ENCODE results near the gene SPSB2. TPM values are rescaled to one million over a fixed set of nuclear protein-coding genes. Genes with fewer than 3 reads are reported as not detected.

The SPSB2 gene
- total RNA-seq, 2 donors from 2014 or later: 34.6 to 36.5 TPM

DNA sequence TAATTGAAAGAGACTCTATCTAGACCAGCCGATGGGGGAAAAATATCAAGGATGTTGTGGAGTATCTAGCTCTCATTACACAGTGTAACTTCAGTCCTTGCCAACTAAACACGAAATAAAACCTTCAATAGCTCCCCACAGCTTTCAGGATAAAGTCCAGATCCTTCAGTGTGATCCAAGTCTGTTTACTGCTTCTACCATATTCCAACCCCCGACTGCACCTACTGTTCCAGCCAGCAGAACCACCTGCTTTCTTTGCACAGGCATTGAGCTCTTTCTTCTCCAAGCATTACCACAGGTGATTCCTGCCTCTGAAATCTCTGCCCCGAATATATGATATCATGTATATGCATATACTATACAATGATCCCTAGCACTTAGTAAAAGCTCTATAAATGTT, 29.3 kb upstream of the SPSB2 start:
- no peak for DNase-seq
- H3K9me3 ChIP-seq (ENCODE audit: control insufficient read depth, low read length): no peaks in the 10 kb centered on the region
- H3K27ac ChIP-seq (ENCODE audit: low read depth, low read length): no peak overlapping the region
- TF ChIP-seq, protein P1, sequence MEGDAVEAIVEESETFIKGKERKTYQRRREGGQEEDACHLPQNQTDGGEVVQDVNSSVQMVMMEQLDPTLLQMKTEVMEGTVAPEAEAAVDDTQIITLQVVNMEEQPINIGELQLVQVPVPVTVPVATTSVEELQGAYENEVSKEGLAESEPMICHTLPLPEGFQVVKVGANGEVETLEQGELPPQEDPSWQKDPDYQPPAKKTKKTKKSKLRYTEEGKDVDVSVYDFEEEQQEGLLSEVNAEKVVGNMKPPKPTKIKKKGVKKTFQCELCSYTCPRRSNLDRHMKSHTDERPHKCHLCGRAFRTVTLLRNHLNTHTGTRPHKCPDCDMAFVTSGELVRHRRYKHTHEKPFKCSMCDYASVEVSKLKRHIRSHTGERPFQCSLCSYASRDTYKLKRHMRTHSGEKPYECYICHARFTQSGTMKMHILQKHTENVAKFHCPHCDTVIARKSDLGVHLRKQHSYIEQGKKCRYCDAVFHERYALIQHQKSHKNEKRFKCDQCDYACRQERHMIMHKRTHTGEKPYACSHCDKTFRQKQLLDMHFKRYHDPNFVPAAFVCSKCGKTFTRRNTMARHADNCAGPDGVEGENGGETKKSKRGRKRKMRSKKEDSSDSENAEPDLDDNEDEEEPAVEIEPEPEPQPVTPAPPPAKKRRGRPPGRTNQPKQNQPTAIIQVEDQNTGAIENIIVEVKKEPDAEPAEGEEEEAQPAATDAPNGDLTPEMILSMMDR (conservative IDR thresholded peaks at IDR 0.05): no peak
- 92 to 100% methylated on average over 1 to 3 of the region's 4 CpGs for WGBS, 2 experiments (ENCODE audit: insufficient coverage in 1 of 2, insufficient read length in 1 of 2)
- Mint-ChIP-seq H3K27me3 (ENCODE audit: insufficient read depth) (peaks cover 2% of the 10 kb centered on the region), H3K9me3 (no peaks in the 10 kb centered on the region), H3K4me1 (peaks cover 13% of the 10 kb centered on the region), H3K36me3 (ENCODE audit: low read depth) (no peaks in the 10 kb centered on the region), H3K4me3 (no peak overlapping the region), H3K27ac (no peak overlapping the region)
- no peaks in the 10 kb centered on the region for H3K27me3 ChIP-seq (ENCODE audit: control insufficient read depth, insufficient read depth, low read length, poor library complexity, severe bottlenecking)
- H3K36me3 ChIP-seq (ENCODE audit: control insufficient read depth, insufficient read depth, low read length): no peaks in the 10 kb centered on the region
- H3K4me3 ChIP-seq (ENCODE audit: low read length): no peak overlapping the region
- H3K4me1 ChIP-seq (ENCODE audit: control insufficient read depth, insufficient read depth, low read length): peaks cover 7% of the 10 kb centered on the region
- no peak overlapping the region for H3K9ac ChIP-seq (ENCODE audit: extremely low read depth, low read length, poor library complexity, severe bottlenecking)

GRCh38 chr12:6899837-6900519, 26.9 kb upstream of the SPSB2 start:
- 86% methylated on average over 7 to 10 of the region's 10 CpGs for WGBS, 2 experiments (ENCODE audit: insufficient coverage in 1 of 2, insufficient read length in 1 of 2)
- Mint-ChIP-seq H3K9me3 (no peaks in the 10 kb centered on the region), H3K27ac (no peak overlapping the region), H3K36me3 (ENCODE audit: low read depth) (no peaks in the 10 kb centered on the region), H3K4me3 (no peak overlapping the region), H3K4me1 (peaks cover 13% of the 10 kb centered on the region), H3K27me3 (ENCODE audit: insufficient read depth) (peaks cover 4% of the 10 kb centered on the region)
- Histone ChIP-seq H3K36me3 (ENCODE audit: control insufficient read depth, insufficient read depth, low read length) (no peaks in the 10 kb centered on the region), H3K27me3 (ENCODE audit: control insufficient read depth, insufficient read depth, low read length, poor library complexity, severe bottlenecking) (no peaks in the 10 kb centered on the region), H3K9ac (ENCODE audit: extremely low read depth, low read length, poor library complexity, severe bottlenecking) (no peak overlapping the region), H3K27ac (ENCODE audit: low read depth, low read length) (no peak overlapping the region), H3K4me3 (ENCODE audit: low read length) (no peak overlapping the region), H3K9me3 (ENCODE audit: control insufficient read depth, low read length) (no peaks in the 10 kb centered on the region), H3K4me1 (ENCODE audit: control insufficient read depth, insufficient read depth, low read length) (peaks cover 7% of the 10 kb centered on the region)
- DNase-seq: no peak
- TF ChIP-seq, protein P1 (conservative IDR thresholded peaks at IDR 0.05): no peak

DNA sequence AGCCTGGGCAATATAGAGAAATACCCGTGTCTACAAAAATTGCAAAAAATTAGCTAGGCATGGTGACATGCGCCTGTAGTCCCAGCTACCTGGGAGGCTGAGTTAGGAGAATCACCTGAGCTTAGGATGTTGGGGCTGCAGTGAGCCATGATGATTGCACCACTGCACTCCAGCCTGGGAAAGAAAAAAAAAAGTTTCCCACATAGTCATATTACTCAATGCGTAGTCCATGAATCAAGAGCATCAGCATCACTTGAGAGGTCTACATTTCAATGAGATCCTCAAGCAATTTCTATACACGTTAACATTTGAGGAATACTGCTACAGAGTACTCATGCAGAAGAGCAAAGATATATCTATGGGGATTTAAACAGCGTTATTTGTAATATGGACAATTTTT, 26.3 kb upstream of the SPSB2 start:
- Histone ChIP-seq H3K9ac (ENCODE audit: extremely low read depth, low read length, poor library complexity, severe bottlenecking) (no peak overlapping the region), H3K4me3 (ENCODE audit: low read length) (no peak overlapping the region), H3K27me3 (ENCODE audit: control insufficient read depth, insufficient read depth, low read length, poor library complexity, severe bottlenecking) (no peaks in the 10 kb centered on the region), H3K9me3 (ENCODE audit: control insufficient read depth, low read length) (no peaks in the 10 kb centered on the region), H3K36me3 (ENCODE audit: control insufficient read depth, insufficient read depth, low read length) (no peaks in the 10 kb centered on the region), H3K27ac (ENCODE audit: low read depth, low read length) (no peak overlapping the region), H3K4me1 (ENCODE audit: control insufficient read depth, insufficient read depth, low read length) (peaks cover 6% of the 10 kb centered on the region)
- TF ChIP-seq, protein P1 (conservative IDR thresholded peaks at IDR 0.05): no peak
- WGBS, 2 experiments (ENCODE audit: insufficient coverage in 1 of 2, insufficient read length in 1 of 2): 92 to 93% methylated on average over 4 to 5 of the region's 5 CpGs
- Mint-ChIP-seq H3K4me1 (peaks cover 13% of the 10 kb centered on the region), H3K4me3 (no peak overlapping the region), H3K36me3 (ENCODE audit: low read depth) (no peaks in the 10 kb centered on the region), H3K9me3 (no peaks in the 10 kb centered on the region), H3K27me3 (ENCODE audit: insufficient read depth) (peaks cover 4% of the 10 kb centered on the region), H3K27ac (no peak overlapping the region)
- no peak for DNase-seq

Measured in endodermal cell (in vitro differentiated cells).